OCI-LY7 (cell line): ENCODE data around the gene GLIS2. TPM values are rescaled to one million over a fixed set of nuclear protein-coding genes. Genes with fewer than 3 reads are reported as not detected.

Experiments used
- BruUV-seq: library from RNA; stranded (reverse); fragments of 400-500 nt; replicated peaks from 2 replicates; lab custom pipeline; 2021; lab: Mats Ljungman, UMichigan
- CTCF ChIA-PET: fragments of 300-600 bp; sonication (Branson Sonifier 250); formaldehyde crosslinking; loops from one replicate; lab custom pipeline; 2022; ENCODE audit warnings: antibody characterized with exemption; ENCODE audit not compliant: unreplicated experiment; lab: Charles Lee
- POLR2A ChIA-PET: fragments of 300-600 bp; sonication (Branson Sonifier 250); formaldehyde crosslinking; loops from one replicate; lab custom pipeline; 2022; ENCODE audit warnings: antibody characterized with exemption; lab: Charles Lee
- DNase-seq: peaks from one replicate; pipeline ENCODE4 v3.0.0-alpha.2; 2015; ENCODE audit warnings: low spot score
- H2AFZ ChIP-seq: fragments of 200-600 bp; sonication (generic), shearing (Covaris generic); 2 replicates; pipeline ENCODE4 v1.6.1; 2014; ENCODE audit warnings: mild to moderate bottlenecking, antibody characterized with exemption, low read length, moderate library complexity
- H3K27ac ChIP-seq: fragments of 200-600 bp; sonication (generic); 2 replicates; pipeline ENCODE4 v1.5.1; 2014; ENCODE audit warnings: mixed run types, low read depth, mild to moderate bottlenecking, moderate library complexity, low read length, inconsistent platforms; ENCODE audit not compliant: poor library complexity, severe bottlenecking
- H3K36me3 ChIP-seq: fragments of 200-600 bp; sonication (generic); 2 replicates; pipeline ENCODE4 v1.6.1; 2014; ENCODE audit warnings: mild to moderate bottlenecking, antibody characterized with exemption, low read length, moderate library complexity, mixed read lengths; ENCODE audit not compliant: insufficient read depth
- H3K4me1 ChIP-seq: fragments of 200-600 bp; sonication (generic); 2 replicates; pipeline ENCODE4 v1.5.1; 2014; ENCODE audit warnings: mild to moderate bottlenecking, low read length; ENCODE audit not compliant: insufficient read depth, poor library complexity, severe bottlenecking
- H3K4me2 ChIP-seq: fragments of 200-600 bp; sonication (generic); 2 replicates; pipeline ENCODE4 v1.6.1; 2014; ENCODE audit warnings: mild to moderate bottlenecking, low read length
- H3K4me3 ChIP-seq: fragments of 200-600 bp; sonication (generic); 2 replicates; pipeline ENCODE4 v1.5.1; 2014; ENCODE audit warnings: mild to moderate bottlenecking, low read depth, low read length; ENCODE audit not compliant: poor library complexity, severe bottlenecking
- H3K79me2 ChIP-seq: fragments of 200-600 bp; sonication (generic); 2 replicates; pipeline ENCODE4 v1.6.1; 2016; ENCODE audit warnings: low read depth, mild to moderate bottlenecking, low read length, moderate library complexity, mixed read lengths; ENCODE audit not compliant: insufficient read depth
- H3K9me2 ChIP-seq: fragments of 200-600 bp; sonication (generic); 2 replicates; pipeline ENCODE4 v1.6.1; 2016; ENCODE audit warnings: mild to moderate bottlenecking, low read length, mixed read lengths; ENCODE audit not compliant: insufficient read depth
- H3K9me3 ChIP-seq: fragments of 200-600 bp; sonication (generic); 2 replicates; pipeline ENCODE4 v1.6.1; 2014; ENCODE audit warnings: mild to moderate bottlenecking, mixed run types, low read length, mixed read lengths
- H4K20me1 ChIP-seq: fragments of 200-600 bp; sonication (generic); 2 replicates; pipeline ENCODE4 v1.6.1; 2014; ENCODE audit warnings: mild to moderate bottlenecking, antibody characterized with exemption, low read length, moderate library complexity, mixed read lengths; ENCODE audit not compliant: insufficient read depth
- CTCF ChIP-seq: fragments of 200-600 bp; sonication (generic); conservative IDR thresholded peaks from 2 replicates; pipeline ENCODE4 v1.5.1; 2014; ENCODE audit warnings: mild to moderate bottlenecking, antibody characterized with exemption, low read length, moderate library complexity, mixed read lengths
- EZH2phosphoT487 ChIP-seq: fragments of 200-600 bp; sonication (generic); IDR thresholded peaks from 2 replicates; pipeline ENCODE4 v1.6.1; 2018; ENCODE audit warnings: low read depth, borderline replicate concordance, mild to moderate bottlenecking, mixed run types, antibody characterized with exemption, low read length, moderate library complexity, mixed read lengths
- intact Hi-C: fragments of 100-400 bp; cut with micrococcal nuclease; formaldehyde crosslinking; loops from one replicate; pipeline ENCODE4 v1.10.0; 2022; ENCODE audit not compliant: unreplicated experiment
- total RNA-seq, 2 experiments: library from RNA; depleted of rRNA in 1 of 2; stranded (reverse); fragments of >200 nt in 1 of 2; shearing (Covaris generic) in 1 of 2; gene quantifications; 2 replicates each; pipeline ENCODE4 v1.2.3, GENCODE V29; 2014 to 2022

Gene GLIS2
- total RNA-seq, 2 experiments from 2014 or later, result 0.08 TPM; not detected in 1

DNA sequence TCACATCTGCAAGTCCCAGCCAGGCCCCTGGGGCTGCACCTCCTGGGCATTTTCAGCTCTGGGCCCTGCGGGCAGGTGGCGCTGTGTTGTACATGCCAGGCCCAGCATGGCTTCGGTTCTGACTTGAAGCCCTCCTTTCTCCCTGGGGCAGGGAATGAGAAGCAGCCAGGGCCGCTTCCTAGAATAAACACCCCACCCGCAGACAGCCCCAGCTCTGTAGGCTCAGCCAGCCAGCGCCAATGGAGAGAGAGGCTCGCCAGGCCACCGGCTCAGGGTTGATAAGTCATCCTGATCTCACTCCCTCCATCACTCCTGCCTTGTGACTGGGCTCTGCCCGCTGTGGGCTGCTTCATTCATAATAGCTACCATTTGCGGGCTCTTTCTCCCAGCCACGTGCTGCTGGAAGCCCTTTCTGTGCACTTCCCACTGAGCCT lies 6.0 kb upstream of the GLIS2 start:
- no peaks in the 10 kb centered on the region for H4K20me1 ChIP-seq
- peaks cover 24% of the 10 kb centered on the region for H3K79me2 ChIP-seq
- H3K9me2 ChIP-seq, result no peaks in the 10 kb centered on the region
- peak; percentile 83 for DNase-seq
- H3K4me2 ChIP-seq, result peak overlapping the region; percentile 60; the same call in 1 of the 2 replicates
- H2AFZ ChIP-seq, result peak overlapping the region; percentile 43; the same call in 1 of the 2 replicates
- TF ChIP-seq CTCF (peak; percentile 93), EZH2phosphoT487 (no peak)
- ChIA-PET POLR2A (interaction anchor here (0.5 kb wide), 1 partner anchor 162 kb away, joined by 4 read pairs; no protein-coding TSS in a partner anchor), CTCF (interaction anchor here (1.2 to 1.3 kb wide), 2 partner anchors 9 to 18 kb away, joined by 3 to 4 read pairs; no protein-coding TSS in a partner anchor)
- H3K4me3 ChIP-seq, result no peak overlapping the region
- intact Hi-C loops, result loop anchor here (1.0 to 5.0 kb wide), 4 partner anchors 20 to 312 kb away; partner anchors contain the start of genes CORO7, HMOX2 and MGRN1
- H3K36me3 ChIP-seq, result peaks cover 14% of the 10 kb centered on the region
- no TSS peak for BruUV-seq
- peak overlapping the region; percentile 90 for H3K27ac ChIP-seq
- no peaks in the 10 kb centered on the region for H3K9me3 ChIP-seq
- peaks cover 39% of the 10 kb centered on the region for H3K4me1 ChIP-seq

- Histone ChIP-seq H3K4me1 (peaks cover 22% of the 10 kb centered on the region), H3K79me2 (no peaks in the 10 kb centered on the region), H3K36me3 (no peaks in the 10 kb centered on the region), H3K9me3 (no peaks in the 10 kb centered on the region), H3K27ac (no peak overlapping the region), H3K9me2 (no peaks in the 10 kb centered on the region), H4K20me1 (no peaks in the 10 kb centered on the region), H2AFZ (no peak overlapping the region), H3K4me2 (no peak overlapping the region; the same call in 1 of the 2 replicates), H3K4me3 (no peak overlapping the region)
- peak; percentile 40 for DNase-seq
- POLR2A ChIA-PET, result no interaction called here
- BruUV-seq, result no TSS peak
- intact Hi-C loops, result loop anchor here (1.0 kb wide), 1 partner anchor 13 kb away; no protein-coding TSS in a partner anchor
- TF ChIP-seq CTCF, result peak; percentile 85
- no peak for TF ChIP-seq EZH2phosphoT487
- CTCF ChIA-PET, result no interaction called here
Observed at GRCh38 chr16:4313563-4314531, 2.0 kb upstream of the GLIS2 start.
